Dedifferentiated amniotic fluid mesenchymal stem cell (primary cell): ENCODE results near the gene STX1A.

Experiments used
- DNase-seq: peaks from one replicate; pipeline ENCODE4 v3.0.0-alpha.2; 2016; ENCODE audit errors: extremely low spot score

Gene STX1A

DNA sequence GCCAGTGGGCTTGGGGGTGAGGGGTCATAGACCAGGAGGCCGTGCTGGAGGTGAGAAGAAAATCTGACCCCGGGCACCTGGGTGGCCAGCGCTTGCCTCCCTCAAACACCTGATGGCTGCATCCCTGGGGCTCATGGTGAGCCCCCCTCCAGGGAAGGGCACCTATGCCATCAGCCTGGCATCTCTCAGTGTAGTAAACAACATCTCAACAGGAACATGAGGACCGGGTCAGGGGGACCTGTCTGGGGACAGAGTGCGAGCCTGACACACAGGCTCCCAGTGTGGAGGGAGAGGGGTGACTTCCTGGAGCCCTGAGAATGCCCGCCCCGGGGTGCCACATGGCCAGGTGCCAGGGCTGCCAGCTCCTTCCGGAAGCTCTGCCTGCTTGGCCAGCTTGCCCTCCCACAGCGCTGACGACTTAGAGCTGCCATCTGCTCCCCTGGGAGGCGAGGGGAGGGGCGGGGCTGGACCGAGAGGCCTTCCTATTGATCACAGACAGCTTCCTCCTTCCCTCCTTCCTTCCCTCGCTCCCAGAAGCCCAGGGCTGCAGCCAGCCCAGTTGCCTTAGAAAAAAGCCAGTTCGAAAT is 12.3 kb downstream of the STX1A start:
- DNase-seq: no peak

DNA sequence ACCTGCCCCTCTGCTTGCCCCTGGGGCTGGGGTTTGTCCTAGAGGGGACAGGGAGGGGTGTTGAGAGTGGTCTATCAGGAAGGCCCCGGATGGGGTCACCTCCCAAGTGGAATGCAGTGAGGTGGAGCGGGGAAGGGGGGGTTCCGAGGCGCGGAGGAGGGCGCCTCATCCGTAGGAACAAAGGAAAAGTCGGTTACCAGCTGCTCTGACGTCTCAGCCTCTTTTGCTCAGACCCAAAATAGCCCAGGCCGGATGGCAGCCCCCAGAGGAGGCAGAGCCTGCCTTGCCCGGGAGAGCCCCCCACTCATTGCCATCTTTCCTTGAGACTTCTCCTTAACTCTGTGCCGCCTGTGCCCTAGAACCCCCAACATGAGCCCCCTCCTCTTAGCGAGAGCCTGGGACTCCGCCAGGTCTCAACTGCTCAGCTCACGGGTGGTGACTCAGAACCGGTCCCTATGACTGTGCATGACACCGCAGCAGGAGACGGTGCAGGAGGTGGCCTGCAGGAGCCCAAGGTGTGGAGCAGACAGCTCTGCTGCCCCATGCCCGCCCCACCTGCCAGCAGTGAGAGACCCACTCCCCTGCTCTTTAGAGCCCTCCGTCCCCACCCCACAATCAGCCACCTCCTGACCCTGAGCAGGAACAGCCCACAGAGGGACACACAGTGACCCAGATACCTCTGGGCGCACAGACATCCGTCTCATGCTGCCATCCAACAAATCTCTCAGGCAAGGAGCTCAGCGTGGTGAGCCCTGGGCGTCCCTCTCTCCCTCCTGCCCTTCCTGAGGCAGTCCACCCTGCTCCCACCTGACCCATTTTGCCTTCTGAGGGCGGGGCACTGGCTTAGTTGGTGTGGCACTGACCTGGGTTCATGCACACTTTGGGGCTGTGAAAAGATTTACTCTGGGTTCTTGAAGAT is 13.1 kb downstream of the STX1A start:
- no peak for DNase-seq

DNA sequence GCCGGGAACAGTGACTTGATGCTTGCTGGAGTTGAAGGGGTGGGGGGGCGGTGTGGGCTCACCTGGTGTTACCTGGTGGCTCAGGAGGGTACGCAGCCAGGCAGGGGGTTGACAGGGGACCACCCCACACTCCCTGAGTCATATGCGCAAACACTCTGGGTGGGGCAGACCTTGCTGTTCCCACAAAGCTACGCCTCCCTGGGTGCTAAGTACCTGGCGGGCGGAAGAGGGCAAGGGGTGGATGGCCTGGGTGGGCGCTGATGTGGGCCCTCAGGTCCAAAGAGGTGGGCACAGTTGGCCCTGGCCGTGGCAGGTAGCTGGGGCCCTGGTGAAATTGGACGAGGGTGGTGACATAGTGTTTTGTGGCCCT is 13.9 kb downstream of the STX1A start:
- no peak for DNase-seq

DNA sequence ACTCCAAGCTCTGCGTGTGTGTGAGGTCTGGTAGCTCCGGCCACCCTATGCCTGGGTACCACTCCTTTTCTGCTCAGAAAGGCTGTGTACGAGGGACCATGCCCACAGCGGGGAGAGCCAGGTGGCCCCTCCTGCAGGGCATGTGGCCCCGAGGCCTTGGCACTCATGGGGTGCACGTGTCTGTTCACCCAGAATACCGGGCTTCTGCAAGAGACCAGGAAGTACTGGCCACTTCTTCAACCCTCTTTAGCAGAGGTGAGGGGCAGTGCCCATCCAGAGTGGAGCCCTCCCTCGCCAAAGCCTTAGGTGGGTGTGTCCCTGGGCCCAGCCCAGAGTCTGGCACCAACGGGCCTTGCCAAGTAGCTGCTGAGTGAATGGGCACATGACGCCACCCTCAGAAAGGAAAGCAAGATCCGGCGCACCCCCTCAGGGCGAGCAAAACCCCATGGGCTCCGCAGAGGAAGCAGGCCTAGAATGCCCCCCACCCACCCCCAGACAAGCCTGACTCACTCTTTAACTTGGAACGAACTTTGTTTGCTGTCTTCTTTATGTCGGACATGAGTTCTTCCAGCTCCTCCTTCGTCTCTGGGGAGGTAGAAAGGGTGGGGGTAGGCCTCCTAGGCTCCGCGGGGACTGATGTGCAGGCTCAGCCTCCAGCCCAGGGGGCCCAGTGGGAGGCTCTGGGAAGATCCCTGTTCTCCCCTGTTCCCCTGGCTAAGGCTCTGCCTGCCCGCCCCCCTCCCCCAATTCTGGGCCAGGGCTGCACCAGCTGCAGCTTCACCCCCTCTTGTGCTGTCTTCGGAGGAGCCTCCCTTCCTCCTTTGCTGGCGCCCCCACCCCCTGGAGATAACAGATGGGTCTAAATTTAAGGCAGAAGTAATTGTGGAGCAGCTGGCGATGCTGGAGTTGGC is 14.6 kb downstream of the STX1A start:
- no peak for DNase-seq

DNA sequence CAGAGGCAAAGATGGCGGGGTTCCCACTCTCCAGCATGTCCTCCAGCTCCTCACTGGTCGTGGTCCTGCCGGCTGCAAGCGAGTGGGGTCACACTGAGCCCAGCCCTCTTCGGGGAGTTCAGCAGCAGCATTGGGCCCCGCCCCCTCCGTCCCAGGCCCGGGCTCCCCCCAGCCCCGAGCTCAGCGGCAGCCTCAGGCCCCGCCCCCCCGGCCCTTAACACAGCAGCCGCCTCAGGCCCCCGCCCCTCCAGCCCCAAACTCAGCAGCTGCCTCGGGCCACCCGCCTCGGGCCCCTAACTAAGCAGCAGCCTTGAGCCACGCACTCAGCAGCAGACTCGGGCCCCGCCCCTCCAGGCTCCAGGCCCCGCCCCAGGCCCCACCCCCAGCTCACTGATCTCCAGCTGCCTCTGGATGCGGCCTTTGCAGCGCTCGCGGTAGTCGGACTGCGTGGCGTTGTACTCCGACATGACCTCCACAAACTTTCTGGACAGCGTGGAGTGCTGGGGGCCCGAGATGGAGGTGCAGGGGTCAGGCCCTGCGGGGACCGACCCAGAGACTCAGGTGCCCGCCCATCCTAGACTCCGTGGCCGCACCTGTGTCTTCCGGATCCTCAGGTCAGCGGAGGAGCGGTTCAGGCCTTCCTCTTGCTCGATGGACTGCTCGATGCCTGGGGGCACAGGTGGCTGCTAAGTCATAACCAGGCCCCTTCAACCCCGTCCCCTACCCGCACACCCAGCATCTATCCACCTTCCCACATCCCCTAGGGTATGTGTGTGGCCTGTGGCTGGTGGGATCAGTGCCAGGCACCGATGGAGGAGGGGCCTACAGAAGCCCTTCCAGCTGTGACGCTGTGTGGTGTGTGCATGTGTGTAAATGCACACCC is 15.5 kb downstream of the STX1A start:
- DNase-seq: no peak

DNA sequence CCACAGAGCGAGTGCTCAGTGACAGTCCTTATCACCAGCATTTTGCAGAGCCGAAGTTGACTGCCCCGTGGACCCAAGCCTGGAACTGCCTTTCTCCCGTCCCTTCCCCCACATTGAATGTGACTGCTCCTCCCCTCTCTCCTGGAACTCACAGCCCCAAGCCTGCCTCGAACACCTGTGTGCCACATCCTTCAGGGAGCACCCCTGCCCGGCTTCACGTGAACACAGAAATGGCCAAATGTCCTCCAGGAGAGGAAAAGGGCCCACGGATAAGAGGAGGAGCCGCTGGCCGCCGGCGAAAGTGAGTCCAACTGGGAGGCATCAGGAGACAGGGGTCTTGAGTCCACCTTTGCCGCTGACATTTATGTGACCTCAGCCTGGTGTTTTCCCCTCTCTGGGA is 16.2 kb downstream of the STX1A start:
- no peak for DNase-seq

DNA sequence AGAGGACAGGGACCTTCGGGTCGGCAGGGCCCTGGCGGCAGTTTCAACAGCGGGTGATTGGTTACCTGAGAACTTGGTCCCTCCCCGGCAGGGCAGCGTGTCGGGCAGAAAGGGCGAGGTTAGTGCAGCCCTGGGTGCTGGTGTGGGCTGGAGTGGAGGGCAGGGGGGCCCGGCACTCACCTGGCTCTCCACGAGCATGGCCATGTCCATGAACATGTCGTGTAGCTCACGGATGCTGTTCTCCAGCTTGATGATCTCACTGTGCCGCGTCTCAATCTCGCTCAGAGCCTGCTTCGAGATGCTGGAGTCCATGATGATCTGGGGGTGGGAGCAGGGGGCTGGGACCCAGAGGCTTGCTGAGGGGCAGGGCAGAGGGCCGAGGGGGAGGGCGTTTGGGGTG is 16.8 kb downstream of the STX1A start:
- no peak for DNase-seq

DNA sequence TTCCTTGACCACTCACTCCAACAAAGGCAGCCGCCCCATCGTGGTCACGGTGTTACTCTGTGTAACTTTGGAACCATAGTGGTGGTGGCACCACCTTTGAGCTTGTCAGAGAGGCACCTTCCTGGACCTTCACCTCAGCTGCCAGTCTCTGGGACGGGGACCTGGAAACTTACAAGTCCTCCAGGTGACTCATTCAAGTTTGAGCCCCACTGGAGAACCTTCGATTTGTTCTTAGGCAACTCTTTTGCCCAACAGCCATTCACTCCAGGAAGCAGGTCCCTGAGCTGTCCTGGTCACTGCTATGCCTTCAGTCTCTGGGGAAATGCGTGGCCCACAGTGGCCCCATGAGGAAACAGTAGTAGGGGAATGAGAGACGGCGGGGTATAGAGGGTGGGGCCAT is 17.2 kb downstream of the STX1A start:
- no peak for DNase-seq

DNA sequence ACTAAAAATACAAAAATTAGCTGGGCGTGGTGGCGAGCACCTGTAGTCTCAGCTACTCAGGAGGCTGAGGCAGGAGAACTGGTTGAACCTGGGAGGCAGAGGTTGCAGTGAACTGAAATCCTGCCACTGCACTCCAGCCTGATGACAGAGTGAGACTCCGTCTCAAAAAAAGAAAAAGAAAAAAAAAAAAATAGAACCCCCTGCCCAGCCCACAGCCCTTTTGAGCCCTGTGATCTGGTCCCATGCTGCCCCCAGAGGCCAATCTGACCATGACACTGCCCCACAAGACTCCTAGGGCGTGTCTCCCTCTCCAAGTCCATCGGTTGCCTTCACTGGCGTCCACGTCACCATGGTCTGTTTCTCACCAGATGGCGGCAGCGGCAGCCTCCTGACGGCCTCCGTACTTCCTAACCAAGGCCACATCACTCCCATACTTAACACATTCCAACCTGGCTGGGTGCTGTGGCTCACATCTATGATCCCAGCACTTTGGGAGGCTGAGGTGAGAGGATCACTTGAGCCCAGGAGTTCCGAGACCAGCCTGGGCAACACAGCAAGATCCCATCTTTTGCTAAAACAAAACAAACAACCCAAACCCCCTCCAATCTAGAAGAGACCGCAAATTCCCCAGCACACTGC is 18.0 kb downstream of the STX1A start:
- DNase-seq: no peak

DNA sequence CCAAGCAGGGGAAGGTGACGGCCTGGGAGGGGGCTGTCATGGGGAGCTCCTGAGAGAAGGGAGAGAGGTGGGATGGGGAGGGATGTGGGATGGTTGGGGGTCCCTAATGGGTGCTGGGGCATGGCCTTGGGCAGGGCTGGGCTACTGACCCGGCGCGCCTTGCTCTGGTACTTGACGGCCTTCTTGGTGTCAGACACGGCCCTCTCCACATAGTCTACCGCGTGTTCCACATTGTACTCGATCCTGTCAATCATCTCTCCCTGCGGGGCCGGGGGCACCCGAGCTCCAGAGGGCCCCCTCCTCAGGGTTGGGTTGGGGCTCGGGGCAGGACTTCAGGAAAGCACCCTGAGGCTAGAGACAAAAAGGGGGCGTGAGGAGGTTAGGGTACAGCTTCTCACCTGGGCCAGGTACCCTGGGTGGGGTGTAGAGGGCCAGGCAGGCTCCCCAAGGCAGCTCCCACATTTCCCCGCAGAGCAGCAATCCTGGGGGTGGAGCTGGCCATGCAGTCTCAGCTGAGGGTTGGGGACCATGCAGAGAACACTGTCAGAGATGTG is 18.8 kb downstream of the STX1A start:
- DNase-seq: no peak

DNA sequence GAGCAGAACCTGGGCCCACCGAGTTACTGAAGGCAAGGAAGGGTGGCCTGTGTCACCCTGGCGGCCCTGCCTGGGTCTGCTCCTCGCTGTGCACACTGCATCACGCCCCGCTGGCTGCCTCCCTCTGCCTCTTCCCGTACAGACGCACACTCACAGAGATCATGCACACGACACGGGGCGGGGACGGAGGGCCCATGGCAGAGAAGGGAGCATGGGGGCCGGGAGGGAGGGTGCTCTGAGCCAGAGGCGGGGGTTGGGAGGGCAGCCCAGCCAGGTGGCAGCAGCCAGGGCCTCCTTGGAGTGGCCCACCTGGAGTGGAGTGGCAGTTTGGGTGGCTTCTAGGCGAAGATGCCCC is 19.4 kb downstream of the STX1A start:
- no peak for DNase-seq

DNA sequence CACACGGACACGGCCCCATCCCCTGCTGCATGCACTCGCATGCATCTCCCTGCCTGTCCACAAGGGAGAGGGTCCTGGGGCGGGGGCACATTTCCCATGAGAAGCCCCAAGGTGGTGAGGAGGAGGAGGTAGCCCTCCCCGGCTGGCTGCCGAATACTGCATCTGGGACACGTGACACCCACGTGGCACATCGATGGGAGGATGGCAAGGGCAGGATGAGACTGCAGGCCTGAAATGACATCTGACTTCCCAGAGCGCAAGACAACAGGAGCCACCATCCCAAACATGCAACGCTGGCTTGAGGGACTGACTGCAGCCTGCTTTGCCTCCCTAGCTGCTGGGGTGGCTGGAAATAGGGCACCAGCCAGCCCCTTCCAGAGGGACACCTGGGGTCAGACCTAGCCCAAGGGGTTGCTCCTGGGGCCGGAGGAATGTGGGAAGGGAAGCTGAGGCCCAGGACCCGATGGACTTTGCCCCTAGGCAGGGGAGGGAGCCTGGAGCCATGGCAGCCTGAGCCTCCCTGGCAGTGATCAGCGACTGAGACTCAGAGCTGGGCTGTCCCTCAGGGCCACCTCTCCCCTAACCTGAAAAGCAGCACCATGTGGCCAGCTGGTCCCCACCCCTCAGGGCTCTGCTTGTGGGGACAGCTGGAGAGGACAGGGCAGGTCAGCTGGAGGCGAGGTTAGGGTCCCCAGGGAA is 19.9 kb downstream of the STX1A start:
- DNase-seq: no peak

DNA sequence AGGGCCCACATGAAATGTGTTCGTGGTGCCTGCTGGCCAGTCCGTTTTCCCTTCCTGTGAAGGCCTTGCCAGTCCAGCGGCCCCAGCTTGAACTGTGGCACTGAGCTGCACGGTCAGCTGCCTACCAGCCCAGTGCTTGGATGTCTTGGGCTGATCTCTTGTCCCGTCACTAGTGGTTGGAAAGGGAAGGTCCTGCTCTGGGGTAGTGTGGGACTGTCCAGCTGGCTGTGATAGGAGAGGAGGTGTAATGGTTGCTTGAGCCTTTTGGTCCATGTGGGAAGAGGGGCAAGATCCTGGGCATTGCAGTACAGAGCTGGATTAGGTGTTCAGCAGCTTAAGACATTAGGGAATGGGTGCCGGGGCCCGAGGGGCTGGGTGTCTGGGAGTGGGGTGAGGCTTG is 21.1 kb downstream of the STX1A start:
- no peak for DNase-seq

DNA sequence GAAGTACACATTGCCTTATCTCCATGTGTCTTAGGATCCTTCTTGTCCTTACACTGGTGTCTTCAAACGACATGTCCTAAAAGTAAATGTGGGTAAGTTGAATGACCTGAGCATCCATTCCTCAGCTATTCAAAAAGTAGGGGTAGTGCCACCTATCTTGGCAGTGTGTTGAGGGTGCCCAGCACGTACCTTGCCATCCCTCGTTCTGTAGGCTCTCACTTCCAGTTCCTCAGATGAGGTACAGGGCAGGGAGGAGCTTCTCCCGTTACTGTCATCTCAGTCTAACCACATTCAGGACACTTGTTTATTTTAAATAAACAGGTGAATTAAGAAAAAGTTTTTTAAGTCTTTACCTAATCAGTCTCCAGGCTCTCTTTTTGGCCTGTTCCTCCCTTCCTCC is 23.1 kb downstream of the STX1A start:
- no peak for DNase-seq

DNA sequence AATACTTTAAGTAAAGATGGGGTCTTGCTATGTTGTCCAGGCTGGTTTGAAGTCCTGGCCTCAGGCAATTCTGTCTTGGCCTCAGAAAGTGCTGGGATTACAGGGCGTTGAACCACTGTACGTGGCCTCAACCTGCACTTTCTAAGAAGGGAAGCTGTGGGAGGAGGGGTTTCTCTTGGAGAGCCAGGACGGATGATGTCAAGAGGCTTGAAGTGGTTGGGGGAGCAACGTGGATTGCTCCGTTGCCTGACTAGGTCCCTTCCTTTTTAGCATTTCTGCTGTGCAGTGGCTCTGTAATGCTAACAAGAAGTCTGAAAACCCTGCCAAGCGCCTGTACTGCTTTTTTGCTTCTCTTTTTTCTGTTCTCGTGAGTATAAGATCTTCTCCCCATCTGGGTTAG is 28.8 kb downstream of the STX1A start:
- no peak for DNase-seq

DNA sequence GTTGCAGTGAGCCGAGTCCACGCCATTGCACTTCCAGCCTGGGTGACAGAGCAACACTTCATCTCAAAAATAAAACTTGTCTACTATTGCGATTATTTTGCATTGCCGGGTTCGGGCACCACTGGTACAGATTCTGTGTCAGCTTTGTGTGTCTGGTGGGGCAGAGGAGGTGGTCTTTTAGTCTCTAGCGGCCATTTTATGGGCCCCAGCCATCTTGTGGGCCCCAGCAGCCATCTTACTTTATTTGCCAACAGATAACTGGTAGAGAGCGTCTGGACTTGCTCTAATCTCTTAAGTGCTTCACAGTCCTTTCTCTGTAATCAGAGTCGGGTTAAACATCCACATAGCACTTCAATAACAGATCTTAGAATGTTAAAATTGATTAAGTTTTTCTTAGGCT is 31.2 kb downstream of the STX1A start:
- DNase-seq: no peak

DNA sequence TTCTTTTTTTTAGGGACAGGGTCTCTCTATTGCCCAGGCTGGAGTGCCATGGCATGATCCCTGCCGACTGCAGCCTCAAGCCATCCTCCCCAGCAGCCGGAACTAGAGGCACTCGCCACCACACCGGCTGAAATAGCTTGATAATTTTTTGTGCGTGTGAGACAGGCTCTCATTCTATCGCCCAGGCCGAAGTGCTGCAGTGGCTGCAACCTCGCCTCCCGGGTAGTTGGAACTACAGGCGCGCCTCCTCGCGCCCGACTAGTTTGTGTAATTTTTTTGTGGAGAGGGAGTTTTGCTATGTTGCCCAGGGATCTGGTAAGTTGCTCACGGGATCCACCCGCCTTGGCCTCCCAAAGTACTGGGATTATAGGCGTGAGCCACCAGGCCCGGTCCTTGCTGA is 34.2 kb downstream of the STX1A start:
- DNase-seq: no peak

DNA sequence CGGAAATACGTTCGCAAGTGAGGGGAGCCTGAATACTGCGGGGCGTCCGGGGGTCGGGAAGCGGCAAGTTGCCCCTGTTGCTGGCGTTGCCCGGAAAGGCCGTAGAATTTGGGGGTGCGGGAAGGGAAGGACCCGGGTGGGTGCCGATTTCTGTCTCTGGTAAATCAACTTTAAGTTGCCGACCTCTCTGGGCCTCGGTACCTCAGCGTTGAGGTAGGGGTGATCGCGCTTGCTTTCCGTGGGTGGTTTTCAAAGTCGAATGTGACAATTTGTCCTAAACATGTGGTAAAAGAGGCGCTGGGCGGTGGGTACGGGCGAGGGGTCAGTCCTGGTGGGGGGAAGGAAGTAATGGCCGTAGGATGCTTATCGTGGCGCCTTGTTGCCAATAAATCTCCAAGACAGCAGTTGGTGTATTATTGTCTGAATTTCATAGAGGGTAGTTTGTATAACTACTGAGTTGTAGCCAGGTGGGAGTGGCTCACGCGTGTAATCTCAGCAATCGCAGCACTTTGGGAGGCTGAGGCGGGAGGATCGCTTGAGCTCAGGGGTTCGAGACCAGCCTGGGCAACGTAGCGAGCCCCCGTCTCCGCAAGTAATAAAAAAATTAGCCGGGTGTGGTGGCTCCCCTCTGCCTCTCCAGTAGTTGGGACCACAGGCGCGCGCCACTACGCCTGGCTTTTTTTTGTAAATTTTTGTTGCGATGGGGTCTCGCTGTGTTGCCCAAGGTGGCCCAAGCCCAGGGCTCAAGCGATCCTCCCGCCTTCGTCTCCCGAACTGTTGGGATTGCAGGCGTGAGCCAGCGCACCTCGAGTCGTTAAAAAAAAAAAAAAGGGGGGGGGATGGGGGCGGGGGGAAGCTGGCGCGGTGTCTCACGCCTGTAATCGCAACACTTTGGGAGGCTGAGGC is 35.4 kb downstream of the STX1A start:
- DNase-seq: no peak
